Stimulated activated CD4-positive, alpha-beta T cell treated with anti-CD3 and anti-CD28 coated beads, Interleukin-4, amount 100 ng/mL, for 24 hours (primary cell): ENCODE measurements around the gene RAP1GDS1.
"Not testable (repeated sequence)": the region's sequence is repeated elsewhere in the genome, so short reads cannot be mapped to it uniquely, and the experiment has no call there.

Source experiments
- DNase-seq: peaks from one replicate; pipeline ENCODE4 v3.0.0-alpha.2; 2020

Gene RAP1GDS1

GRCh38 chr4:98288671-98289070, 27.5 kb downstream of the RAP1GDS1 start:
- DNase-seq: not testable (repeated sequence)

GRCh38 chr4:98289375-98289774, 28.2 kb downstream of the RAP1GDS1 start:
- DNase-seq: no peak

GRCh38 chr4:98290511-98290910, 29.3 kb downstream of the RAP1GDS1 start:
- DNase-seq: no peak

- peak; percentile 7 for DNase-seq
Measured at GRCh38 chr4:98293104-98293887, 32.1 kb downstream of the RAP1GDS1 start.

GRCh38 chr4:98298022-98298421, 36.8 kb downstream of the RAP1GDS1 start:
- DNase-seq: no peak

GRCh38 chr4:98300706-98301105, 39.5 kb downstream of the RAP1GDS1 start:
- no peak for DNase-seq

- no peak for DNase-seq
Measured at GRCh38 chr4:98305576-98305975, 44.4 kb downstream of the RAP1GDS1 start.

GRCh38 chr4:98310867-98311266, 49.7 kb downstream of the RAP1GDS1 start:
- DNase-seq: no peak

- no peak for DNase-seq
Measured at GRCh38 chr4:98311656-98312055, 50.5 kb downstream of the RAP1GDS1 start.

GRCh38 chr4:98314791-98315565, 53.8 kb downstream of the RAP1GDS1 start:
- DNase-seq: no peak

- no peak for DNase-seq
Measured at GRCh38 chr4:98318521-98318920, 57.3 kb downstream of the RAP1GDS1 start.

GRCh38 chr4:98319021-98319420, 57.8 kb downstream of the RAP1GDS1 start:
- DNase-seq: no peak

GRCh38 chr4:98326168-98326567, 65.0 kb downstream of the RAP1GDS1 start:
- DNase-seq: no peak

GRCh38 chr4:98327694-98328093, 66.5 kb downstream of the RAP1GDS1 start:
- DNase-seq: no peak

GRCh38 chr4:98329879-98330640, 68.9 kb downstream of the RAP1GDS1 start:
- DNase-seq: not testable (repeated sequence)

- no peak for DNase-seq
Measured at GRCh38 chr4:98332017-98332416, 70.8 kb downstream of the RAP1GDS1 start.

GRCh38 chr4:98334461-98334860, 73.3 kb downstream of the RAP1GDS1 start:
- no peak for DNase-seq

- no peak for DNase-seq
Measured at GRCh38 chr4:98338761-98339438, 77.7 kb downstream of the RAP1GDS1 start.

- DNase-seq: no peak
Measured at GRCh38 chr4:98341309-98341708, 80.1 kb downstream of the RAP1GDS1 start.

GRCh38 chr4:98343626-98344025, 82.4 kb downstream of the RAP1GDS1 start:
- DNase-seq: no peak

GRCh38 chr4:98345838-98346237, 84.7 kb downstream of the RAP1GDS1 start:
- no peak for DNase-seq

- DNase-seq: no peak
Measured at GRCh38 chr4:98352396-98352795, 91.2 kb downstream of the RAP1GDS1 start.

GRCh38 chr4:98352940-98353339, 91.8 kb downstream of the RAP1GDS1 start:
- DNase-seq: no peak
